Activated CD4-positive, alpha-beta T cell treated with anti-CD3 and anti-CD28 coated beads, Interleukin-2, amount 50 U/mL, for 48 hours (primary cell): Measurements from ENCODE around the gene GALNT13.
"Not testable (repeated sequence)": the region's sequence is repeated elsewhere in the genome, so short reads cannot be mapped to it uniquely, and the experiment has no call there.

Source experiments
- DNase-seq, 2 experiments: peaks; one replicate each; pipeline ENCODE4 v3.0.0-alpha.2; 2020

GALNT13 gene

DNA sequence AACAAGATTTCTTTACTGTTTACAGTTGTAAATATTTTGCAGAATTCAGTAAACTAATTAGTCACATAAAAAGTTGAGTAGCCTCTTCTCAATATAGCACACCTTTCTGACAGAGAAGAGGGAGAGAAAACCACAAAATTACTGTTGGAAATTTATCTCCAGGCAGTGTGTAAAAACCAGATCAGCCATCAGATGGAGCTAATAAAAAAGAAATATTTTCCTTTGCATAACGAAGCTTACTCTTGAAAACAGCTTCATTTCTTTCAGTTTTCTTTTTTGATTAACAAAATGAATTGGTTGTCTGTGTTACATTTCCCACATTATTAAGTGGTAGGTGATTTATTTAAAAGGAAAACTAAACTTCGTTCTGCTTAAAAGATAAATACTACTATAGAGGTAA lies 567.4 kb downstream of the GALNT13 start:
- DNase-seq, result no peak

DNA sequence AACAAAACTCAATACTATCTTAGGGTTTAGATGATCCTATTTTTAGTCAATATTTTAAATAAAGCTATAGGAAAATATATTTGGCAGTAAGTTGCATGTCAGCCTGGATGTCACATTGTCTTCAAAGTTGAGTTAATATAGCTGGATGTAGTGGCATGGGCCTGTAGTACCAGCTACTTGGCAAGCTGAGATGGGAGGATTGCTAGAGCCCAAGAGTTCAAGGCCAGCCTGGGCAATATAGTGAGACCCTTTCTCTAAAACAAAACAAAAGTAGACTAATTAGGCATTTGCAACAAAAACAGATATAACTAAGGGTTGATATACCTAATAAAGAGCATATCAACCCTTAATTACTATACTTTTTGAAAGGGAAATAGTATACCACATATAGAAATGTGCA lies 572.2 kb downstream of the GALNT13 start:
- DNase-seq, result no peak

DNA sequence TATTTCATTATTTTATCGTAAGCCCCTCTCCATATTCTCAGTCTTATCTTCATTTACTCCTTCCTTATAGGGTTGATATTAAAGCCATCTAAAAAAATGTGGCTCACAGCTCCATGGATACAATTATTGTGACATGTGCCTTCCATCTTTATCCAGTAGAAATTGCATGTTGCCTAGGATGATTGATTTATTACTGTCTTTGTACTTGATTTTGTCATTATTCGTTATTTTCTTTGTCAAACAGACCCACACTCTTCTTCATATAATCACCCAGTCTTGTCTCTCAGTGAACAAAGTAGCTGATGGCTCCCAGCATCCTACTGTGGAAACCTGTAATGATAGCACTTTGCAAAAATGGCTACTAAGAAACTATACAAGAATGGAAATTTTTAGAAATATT lies 574.6 kb downstream of the GALNT13 start:
- no peak for DNase-seq

DNA sequence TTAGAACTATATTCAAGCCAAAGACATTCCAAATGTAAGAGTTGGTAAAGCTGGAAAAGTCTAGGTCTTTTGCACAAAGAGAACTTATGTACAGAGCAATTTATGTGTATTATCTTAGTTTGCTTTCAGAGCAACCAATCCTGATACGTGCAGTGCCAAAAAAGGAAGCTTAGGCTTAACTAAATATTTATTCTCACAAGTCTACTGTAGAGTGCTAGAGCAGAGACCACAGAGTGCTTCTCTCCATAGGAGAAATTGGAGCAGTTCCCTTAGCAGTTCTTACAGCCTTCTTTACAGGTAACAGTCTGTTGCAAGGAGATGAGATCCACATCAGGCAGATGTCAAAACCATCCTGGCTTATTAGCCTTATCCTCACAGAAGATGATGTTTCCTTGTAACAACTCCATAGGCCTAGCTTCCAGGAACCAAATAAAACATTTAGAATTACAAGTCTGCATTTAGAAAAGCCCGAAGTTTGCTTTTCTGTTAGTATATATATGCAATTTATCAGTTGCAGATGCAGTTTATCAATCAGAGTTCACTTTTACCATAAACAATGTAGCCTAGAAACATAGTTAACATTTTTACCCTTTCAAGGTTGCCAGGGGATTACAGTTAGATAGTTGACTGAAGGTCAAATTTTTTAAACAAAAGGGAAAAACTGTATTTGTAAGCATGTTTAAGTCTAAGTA lies 576.2 kb downstream of the GALNT13 start:
- no peak for DNase-seq

DNA sequence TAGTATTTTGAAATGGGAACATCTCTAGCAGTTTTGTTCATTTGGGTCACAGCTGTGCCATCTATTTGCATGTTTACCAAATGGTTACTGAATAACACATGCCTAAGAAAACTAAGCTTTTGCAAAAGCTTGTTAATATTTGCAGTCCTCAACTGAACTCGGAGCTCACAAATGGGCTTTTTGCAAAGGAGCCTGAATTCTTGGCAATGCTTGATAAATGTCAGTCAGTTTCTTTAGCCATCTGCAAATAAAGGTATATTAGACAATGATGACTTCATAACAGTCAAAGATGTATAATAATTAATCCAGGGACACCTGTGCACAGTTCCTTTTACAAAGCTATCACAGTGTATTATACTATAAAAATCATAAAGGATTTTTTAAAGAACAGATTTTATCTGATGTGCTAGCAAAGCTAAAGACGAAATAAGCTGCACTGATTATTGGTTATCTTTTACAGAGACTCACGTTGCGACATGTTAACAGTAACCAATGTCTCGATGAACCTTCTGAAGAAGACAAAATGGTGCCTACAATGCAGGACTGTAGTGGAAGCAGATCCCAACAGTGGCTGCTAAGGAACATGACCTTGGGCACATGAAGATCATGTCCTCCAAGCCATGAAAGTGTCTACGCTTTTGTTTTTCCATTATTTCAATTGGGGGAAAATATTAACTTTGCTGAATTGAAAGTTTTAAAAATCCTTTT lies 578.4 kb downstream of the GALNT13 start:
- DNase-seq, result no peak

DNA sequence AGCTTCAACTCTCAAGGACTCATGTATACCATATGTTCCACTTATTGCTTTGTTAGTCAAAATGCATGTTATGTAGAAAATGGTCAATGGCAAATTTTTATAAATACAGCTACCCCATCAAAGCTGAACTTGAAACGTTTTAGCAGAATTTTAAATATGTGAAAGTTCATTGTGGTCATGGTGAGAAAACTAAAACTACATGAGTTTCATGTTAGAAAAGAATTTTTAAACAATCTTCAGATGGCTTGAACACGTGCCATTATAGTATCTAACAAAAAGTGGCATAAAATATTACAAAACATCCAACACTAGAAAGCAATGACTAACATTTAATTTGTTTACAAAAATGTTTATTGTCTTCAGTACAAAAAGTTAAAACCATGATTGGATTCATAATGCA lies 580.7 kb downstream of the GALNT13 start:
- no peak for DNase-seq

DNA sequence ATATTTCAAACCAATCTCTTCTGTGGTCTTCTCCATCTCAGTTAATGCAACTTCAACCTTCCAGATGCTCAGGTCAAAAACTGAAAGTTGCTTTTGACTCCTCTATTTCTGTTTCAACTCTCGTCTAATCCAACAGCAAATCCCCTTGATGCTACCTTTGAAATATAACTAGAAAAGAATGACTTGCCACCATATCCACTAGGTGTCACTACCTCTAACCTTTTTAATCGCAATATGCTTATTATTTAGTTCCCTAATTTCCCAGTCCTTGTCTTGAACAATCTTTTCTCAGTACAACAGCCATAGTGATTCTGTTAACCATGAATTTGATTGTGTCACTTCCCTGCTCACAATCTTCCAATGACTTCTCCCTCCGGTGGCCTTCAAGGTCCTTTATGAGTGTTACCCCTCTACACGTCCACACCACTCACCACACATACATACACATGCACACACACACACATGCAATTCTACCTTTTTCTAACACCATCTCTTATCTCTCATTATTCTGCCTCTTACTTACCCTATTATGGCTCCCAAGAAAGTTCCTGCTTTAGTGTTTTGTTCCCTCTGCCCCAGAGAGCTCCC lies 581.3 kb downstream of the GALNT13 start:
- DNase-seq, result no peak

DNA sequence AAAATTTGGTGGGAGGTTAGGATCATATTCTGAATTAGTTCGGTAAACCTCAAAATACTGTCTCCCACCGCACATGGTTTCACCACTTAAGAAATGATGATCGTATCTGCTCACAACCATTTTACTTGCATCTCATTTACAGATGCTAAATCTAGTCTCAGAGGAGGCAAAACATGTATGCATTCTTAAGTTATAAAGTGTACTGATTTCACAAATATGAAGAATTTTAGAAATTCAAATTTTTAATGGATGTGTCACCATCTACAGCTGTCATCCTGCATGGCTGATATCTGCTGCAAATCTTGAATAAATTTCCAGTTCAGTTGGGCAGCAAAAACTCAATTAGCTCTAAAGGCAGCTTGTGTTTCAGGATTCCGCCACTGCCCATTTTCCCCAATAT lies 583.4 kb downstream of the GALNT13 start:
- no peak for DNase-seq

DNA sequence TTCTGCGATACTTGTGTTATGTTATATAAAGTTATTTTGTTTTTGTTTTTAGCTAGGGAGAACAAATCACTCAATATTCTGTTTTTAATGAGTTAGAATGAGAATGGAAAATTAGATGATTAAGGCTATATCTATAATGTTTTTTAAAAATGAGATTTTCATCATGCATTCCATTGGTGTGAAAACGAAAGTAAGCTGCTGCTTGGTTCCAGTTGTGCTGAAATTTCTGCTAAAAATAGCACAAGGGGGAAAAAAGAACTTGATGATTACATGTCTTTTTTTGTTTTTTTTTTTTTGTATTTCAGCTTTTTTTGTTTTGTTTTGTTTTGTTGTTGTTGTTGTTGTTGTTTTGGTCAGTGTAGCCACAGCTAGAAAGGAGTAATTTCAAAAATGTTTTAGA lies 584.1 kb downstream of the GALNT13 start:
- no peak for DNase-seq

DNA sequence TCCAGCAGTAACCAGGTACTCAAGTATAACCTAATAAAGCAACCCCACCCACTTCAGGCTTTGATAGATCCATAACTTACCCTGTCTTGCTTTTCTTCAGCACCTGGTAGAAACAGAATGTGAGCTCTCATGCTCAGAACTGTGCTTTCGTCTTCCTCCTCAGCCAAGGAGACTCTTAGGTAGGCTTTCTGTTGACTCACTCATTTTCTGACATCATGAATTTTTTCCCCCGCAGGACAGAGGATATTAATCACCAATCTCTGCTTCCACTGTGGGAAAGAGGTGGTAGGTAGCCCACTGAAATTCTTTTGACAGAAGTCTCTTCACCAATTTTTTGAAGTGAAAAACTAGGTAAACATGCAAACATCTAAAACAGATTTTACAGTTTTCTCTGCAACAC lies 585.6 kb downstream of the GALNT13 start:
- no peak for DNase-seq

DNA sequence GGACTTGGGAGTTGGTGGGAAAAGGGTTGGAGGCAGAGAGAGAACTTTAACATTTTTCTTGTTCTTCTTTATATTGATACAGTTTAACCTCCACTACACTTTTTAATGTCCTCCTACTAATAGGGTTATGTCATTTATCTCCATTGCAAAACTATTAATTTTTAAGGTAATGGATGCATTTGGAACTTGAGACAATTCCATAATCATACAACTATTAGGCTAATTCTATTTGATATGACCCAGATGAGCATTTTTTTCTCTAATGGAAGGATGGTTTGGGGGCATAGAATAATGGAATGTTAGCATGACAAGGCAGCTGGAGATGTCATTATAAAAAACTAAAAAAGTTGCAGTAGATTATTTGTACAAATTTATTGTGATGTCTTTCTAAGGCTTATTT lies 587.6 kb downstream of the GALNT13 start:
- DNase-seq, result no peak

DNA sequence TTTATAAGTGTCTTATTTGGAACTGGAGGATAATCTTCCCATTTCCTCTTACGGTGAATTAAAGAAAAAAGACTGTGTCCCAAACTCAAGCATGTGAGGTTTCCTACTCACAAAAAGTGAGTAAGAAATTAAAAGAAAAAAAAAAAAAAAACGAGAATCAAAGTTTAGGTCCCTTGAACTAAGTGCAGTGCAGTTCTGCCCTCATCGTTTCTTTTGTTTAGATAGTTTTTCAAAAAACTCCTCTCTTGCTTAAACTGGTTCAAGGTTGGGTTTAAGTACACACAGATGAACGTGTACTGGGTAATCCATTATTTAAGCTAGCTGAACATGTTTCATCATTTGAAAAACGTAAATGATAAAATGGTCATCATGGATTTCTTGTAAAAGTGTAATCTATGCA lies 590.9 kb downstream of the GALNT13 start:
- no peak for DNase-seq

DNA sequence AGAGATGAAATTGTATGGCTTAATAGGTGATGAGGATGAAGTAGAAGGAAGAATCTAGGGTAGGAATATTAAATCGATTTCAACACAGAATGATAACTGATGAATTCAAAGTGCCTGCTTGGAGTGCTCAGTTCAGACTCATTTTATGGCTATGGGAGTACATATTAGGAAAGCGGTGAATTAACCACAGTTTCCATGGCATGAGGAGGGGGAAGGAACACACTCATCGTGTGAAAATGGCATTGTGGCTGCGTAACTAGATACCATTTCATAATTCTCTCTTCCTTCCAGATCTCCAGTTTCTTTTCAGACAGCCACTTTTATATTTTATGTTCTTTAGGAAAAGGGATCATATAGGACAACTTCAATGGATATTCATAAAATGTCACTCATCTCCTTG lies 594.5 kb downstream of the GALNT13 start:
- no peak for DNase-seq

DNA sequence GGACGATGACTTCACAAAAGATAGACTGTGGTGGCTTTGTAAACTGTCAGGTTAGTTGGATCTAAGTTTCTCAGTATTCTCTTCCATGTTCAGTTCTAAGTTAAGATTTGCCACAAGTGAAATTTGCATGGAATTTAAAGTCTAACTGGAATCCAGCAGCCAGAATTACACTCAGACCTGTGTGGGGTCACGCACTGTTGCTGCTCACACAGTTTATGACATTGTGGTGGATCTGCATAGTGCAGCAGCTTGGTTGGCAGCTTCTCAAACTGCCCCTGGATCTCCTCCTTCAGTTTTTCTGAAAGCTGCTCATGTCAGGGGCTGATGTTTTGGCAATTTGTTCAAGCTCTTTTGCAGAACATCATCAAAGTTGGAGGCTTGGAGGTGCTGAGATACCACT lies 598.7 kb downstream of the GALNT13 start:
- no peak for DNase-seq

DNA sequence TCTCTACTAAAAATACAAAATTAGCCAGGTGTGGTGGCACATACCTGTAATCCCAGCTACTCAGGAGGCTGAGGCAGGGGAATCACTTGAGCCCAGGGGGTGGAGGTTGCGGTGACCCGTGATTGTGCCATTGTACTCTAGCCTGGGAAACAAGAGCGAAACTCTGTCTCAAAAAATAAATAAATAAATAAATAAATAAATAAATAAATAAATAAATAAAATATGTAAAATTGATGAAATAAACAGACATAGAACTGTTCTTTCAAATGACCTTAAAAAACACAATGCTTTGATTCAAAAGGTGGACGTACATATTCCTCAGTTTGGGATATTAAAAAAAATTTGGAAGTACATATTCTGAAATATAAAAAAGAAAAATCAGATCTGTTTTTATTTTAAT lies 599.8 kb downstream of the GALNT13 start:
- DNase-seq, result not testable (repeated sequence)

DNA sequence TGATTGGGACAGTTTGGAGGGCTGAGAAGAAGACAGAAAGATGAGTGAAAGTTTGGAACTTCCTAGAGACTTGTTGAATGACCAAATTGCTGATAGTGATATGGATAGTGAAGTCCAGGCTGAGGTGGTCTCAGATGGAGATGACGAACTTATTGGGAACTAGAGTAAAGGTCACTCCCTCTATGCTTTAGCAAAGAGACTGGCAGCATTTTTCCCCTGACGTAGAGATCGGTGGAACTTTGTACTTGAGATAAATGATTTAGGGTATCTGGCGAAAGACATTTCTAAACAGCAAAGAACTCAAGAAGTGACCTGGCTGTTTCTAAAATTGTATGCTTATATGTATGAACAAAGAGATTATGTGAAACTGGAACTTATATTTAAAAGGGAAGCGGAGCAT lies 605.6 kb downstream of the GALNT13 start:
- no peak for DNase-seq

DNA sequence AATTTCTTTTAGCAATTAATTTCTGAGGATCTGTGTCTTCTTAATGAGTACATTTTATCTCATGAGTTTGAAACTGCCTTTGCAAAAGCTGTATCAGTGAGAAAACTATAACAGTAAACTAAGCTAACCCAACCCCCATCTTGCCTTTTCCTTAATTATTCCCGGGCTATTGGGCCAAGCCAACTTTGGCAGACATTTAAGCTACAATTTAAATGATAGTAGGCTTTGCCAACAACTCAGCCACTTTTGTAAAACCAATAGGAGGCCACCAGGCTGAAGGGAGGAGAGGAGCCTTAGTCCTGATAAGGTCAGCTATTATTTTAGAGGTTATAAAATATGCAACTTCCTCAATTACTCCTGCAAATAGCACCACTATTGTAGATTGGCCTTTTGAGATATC lies 608.8 kb downstream of the GALNT13 start:
- no peak for DNase-seq

DNA sequence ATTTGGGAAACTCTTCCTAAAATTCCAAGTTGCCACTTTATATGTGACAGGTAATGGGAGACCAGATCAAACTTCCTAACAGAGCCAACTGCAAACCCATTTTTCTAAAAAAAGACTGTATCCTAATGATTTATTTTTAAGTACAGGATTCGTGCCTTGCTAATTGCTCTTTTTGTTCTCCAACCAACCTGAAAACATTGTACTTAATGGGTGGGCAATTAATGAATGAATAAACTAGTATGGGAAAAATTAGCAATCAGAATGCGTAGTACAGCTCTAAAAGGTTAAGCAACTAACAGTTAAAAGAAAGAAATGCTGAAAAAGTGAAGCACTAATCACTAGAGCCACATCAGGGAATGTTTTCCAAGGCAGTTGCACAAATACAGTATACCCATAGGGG lies 609.6 kb downstream of the GALNT13 start:
- DNase-seq, result no peak

DNA sequence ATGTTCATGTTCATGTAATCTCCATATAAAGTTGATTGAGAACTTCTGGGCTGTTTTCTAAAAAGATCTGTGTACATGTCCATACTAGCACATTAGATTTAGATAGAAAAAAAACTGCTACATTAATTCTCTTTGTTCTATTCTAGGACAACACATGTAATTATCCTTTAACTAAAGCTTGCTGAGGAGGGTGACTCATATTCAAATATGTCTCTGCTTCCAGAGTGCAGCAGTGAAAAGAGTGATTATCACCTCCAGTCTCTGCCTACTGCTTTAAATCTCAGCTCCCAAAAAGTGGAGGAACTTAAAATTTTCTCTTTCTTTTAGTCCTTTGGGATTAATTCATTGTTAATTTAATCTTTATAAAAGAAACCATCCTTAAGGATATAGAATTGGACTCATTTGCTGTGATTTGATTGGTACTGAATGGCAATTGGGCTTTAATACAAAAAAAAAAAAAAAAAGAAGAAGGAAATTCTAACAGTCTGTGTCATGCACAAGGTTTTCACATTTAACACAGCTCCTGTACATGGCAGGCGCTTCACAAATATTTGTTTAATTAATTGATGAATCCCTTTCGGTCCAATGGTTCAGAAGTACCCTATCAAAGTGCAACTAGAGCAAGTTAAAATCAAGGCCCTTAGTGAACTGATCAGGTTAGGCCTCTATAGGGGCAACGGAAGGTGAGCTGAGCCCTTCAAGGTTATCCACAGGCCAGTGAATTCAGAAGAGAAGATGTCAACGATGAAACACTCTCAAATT lies 612.8 kb downstream of the GALNT13 start:
- DNase-seq, result no peak

DNA sequence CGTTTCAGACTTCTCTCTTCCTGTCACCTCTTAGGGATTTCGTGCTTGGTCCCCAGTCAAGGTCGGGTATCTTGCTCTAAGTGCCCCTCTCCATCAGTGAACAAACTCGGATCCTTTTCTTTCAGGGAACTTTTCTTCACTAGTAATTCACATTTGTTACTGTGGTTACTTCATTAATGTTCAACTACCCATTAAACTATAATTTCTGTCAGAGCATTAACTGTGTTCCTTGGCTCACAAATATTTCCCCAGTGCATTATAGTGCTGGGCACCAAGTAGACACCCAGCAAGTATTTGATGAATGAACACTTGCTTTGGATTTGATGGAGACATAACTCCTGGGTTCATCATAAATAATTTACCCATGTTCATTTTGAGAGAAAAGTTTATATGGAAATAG lies 617.1 kb downstream of the GALNT13 start:
- no peak for DNase-seq

DNA sequence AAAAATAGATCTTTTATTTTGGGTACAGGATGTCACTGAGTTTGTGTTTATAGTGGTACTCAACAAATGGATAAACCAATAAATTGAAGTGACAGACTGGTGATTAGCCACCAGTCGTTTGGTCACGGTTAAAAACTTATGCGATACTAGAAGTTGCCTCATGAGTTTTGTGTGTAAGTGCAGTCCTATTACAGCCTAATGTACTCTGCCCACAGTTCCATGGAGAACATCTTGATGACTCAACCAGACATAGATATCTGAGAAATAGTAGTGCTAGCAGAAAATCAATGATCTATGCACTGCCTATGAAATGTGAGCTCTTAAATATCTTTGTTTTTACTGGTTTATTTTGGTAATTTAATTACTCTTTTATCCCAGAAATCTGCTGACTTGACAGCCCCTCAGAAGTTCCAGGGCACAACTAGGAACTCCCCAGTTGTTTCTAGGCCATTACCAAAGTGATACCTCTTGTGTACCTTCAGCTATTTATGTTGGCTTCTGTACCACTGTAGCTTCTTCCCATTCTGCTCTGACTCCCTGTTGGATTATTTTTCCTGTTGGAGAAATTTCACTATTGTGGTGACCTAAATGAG lies 617.6 kb downstream of the GALNT13 start:
- no peak for DNase-seq

DNA sequence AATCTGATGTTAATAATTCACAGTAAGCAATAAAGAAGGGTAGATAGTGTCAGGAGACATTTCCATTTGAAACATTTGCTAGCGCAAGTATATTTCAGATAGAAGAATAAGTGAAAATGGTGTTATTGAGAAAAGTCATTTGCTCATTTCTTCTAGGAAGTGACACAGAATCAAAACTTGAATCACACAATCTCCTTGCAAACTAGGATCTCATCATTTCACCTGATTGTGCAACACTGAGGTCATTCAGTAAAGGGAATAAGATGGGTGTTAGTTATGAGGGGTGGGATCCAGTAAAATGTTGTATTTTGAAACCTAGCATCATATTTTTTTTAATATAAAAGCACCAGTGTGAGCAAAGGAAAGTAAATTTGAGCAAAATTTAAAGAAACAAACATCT lies 618.8 kb downstream of the GALNT13 start:
- DNase-seq, result no peak

DNA sequence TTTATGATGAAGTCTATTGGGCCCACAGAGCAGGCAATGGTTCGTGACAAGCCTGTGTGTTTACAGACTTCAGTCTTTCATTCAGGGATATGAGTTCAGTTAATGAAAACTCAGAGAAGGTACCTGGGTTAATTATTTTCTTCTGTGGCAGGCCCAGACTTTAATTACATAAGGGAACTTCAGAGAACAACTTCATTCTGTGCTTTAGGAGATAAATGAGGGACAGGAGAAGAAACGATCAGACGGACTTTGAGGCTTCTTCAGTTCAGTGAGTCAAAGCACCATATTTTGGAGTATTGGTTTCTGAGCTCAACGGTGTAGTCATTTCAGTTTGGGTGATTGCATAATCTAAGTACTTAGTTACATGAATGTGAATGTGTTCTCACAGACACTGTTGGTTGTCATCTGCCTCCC lies 623.7 kb downstream of the GALNT13 start:
- no peak for DNase-seq
